Esophagus muscularis mucosa (tissue), 4 donors: ENCODE results near the gene NUP155. TPM values are rescaled to one million over a fixed set of nuclear protein-coding genes. Genes with fewer than 3 reads are reported as not detected.

ENCODE experiments used
- DNase-seq: peaks from one replicate; pipeline ENCODE4 v3.0.0-alpha.2; 2017; ENCODE audit errors: extremely low spot score
- H3K27ac ChIP-seq, 4 donors: fragments of 200-600 bp; sonication (generic); replicated peaks in 1 of 4; 1 replicate in 3 of 4; 2 replicates in 1 of 4; pipeline ENCODE4 v1.5.1; 2016 to 2019; ENCODE audit warnings: mild to moderate bottlenecking in 1 of 4
- H3K27me3 ChIP-seq, 4 donors: fragments of 200-600 bp; sonication (generic); one replicate each; pipeline versions ENCODE4 v1.5.1 to v1.6.0; 2016 to 2019
- H3K36me3 ChIP-seq, 4 donors: fragments of 200-600 bp; sonication (generic); one replicate each; pipeline ENCODE4 v1.5.1; 2016 to 2019
- H3K4me1 ChIP-seq, 4 donors: fragments of 200-600 bp; sonication (generic); one replicate each; pipeline ENCODE4 v1.5.1; 2016 to 2019
- H3K4me3 ChIP-seq, 4 donors: fragments of 200-600 bp; sonication (generic); 1 replicate in 2 of 4; 2 replicates in 2 of 4; pipeline ENCODE4 v1.5.1; 2016 to 2019; ENCODE audit warnings: mild to moderate bottlenecking in 4 of 4, moderate library complexity in 1 of 4
- H3K9me3 ChIP-seq, 4 donors: fragments of 200-600 bp; sonication (generic); 1 replicate in 3 of 4; 2 replicates in 1 of 4; pipeline ENCODE4 v1.5.1; 2016 to 2019
- CTCF ChIP-seq, 3 experiments: fragments of 200-600 bp in 2 of 3; fragments of 450-650 bp in 1 of 3; sonication (generic) in 2 of 3; IDR thresholded peaks; one replicate each; pipeline ENCODE4 v1.5.1; 2017 to 2019; ENCODE audit warnings: antibody characterized with exemption in 3 of 3, mild to moderate bottlenecking in 2 of 3, moderate library complexity in 1 of 3
- EP300 ChIP-seq: sonication (generic); formaldehyde crosslinking; IDR thresholded peaks from one replicate; pipeline ENCODE4 v1.6.1; 2017; ENCODE audit warnings: antibody characterized with exemption
- POLR2A ChIP-seq: fragments of 450-650 bp; IDR thresholded peaks from one replicate; pipeline ENCODE4 v1.6.1; 2017; ENCODE audit warnings: antibody characterized with exemption, moderate library complexity, mild to moderate bottlenecking, low read depth
- POLR2AphosphoS5 ChIP-seq, 2 donors: sonication (generic); formaldehyde crosslinking; IDR thresholded peaks; one replicate each; pipeline ENCODE4 v1.6.1; 2017; ENCODE audit warnings: antibody characterized with exemption in 2 of 2
- WGBS: methylation state at CpG from one replicate; pipeline ENCODE4 v1.1.5; 2018; 5-methylcytosine and 5-hydroxymethylcytosine counted together
- intact Hi-C: fragments of 100-400 bp; cut with DNase I; formaldehyde crosslinking; loops from one replicate; pipeline ENCODE4 v1.15.1; 2023
- small RNA-seq, 3 donors: library from RNA; depleted of rRNA; stranded (forward); fragments of <200 nt; gene quantifications; one replicate each; pipeline ENCODE3, GENCODE V24; 2016
- total RNA-seq, 4 donors: library from RNA; depleted of rRNA; stranded (reverse); fragments of >200 nt; gene quantifications; one replicate each; pipeline versions ENCODE4 v1.1.0 to v1.2.1, GENCODE V29; 2016

The NUP155 gene
- total RNA-seq, 4 donors from 2014 or later: 12.2 to 17.1 (median 15.8) TPM

DNA sequence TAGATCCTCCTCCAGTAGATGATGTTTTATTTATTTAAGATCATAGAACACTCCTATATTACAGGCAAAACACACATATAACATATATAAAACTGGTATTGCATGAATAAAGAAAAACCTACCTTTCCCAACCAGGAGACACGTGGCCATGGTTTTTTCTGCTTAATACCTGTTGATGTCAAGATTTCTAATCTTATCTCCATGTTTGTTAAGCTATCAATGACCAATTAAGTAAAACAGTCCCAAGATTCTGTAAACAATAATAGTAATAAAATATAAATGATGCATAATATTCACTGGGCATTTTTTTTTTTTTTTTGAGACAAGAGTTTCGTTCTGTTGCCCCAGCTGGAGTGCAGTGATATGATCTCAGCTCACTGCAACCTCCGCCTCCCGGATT, 123.4 kb downstream of the NUP155 start:
- peak overlapping the region; percentile 70 to 92 (median 86) for H3K4me3 ChIP-seq
- no peak for DNase-seq
- no peaks in the 10 kb centered on the region for H3K9me3 ChIP-seq
- intact Hi-C loops: loop anchor here (10.0 kb wide), 1 partner anchor 47 kb away; no protein-coding TSS in a partner anchor
- no peaks in the 10 kb centered on the region for H3K27me3 ChIP-seq
- H3K4me1 ChIP-seq: peaks cover 9 to 47% (median 46%) of the 10 kb centered on the region in 4 donors
- no peak overlapping the region for H3K27ac ChIP-seq
- H3K36me3 ChIP-seq: peaks cover 2 to 11% (median 5%) of the 10 kb centered on the region in 4 donors
- WGBS: 90% methylated on average over 4 of the region's 4 CpGs
- no peak for TF ChIP-seq POLR2A
- TF ChIP-seq CTCF (IDR thresholded peaks at IDR 0.05): no peak
- TF ChIP-seq EP300: no peak
- TF ChIP-seq POLR2AphosphoS5 (IDR thresholded peaks at IDR 0.05): no peak

DNA sequence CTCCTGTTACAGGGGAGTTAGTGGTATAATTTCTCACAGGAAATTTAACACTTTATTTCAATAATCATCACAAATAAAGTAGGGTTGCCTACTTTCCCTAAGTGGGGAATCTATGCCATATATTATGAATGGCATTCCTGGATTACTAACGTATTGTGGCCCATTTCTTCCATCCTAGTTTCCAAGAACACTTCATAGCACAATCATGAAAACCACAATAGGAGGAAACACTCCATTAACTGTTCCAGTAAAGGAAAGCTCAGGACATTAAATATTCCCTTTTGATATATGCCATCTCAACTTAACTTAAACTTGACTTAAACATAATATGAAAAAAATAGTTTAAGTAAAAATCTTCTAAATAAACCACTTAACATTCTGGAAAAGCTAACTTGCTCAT, 123.9 kb downstream of the NUP155 start:
- intact Hi-C loops: loop anchor here (10.0 kb wide), 1 partner anchor 48 kb away; no protein-coding TSS in a partner anchor
- no peak for DNase-seq
- no peaks in the 10 kb centered on the region for H3K27me3 ChIP-seq
- H3K4me3 ChIP-seq: no peak overlapping the region
- TF ChIP-seq POLR2AphosphoS5 (IDR thresholded peaks at IDR 0.05): no peak
- no peak for TF ChIP-seq EP300
- TF ChIP-seq CTCF (IDR thresholded peaks at IDR 0.05): no peak
- no peak for TF ChIP-seq POLR2A
- no peak overlapping the region for H3K27ac ChIP-seq
- H3K36me3 ChIP-seq: peaks cover 6 to 16% (median 8%) of the 10 kb centered on the region in 4 donors
- peaks cover 9 to 47% (median 46%) of the 10 kb centered on the region in 4 donors for H3K4me1 ChIP-seq
- WGBS: 38% methylated on average over 1 of the region's 1 CpG
- no peaks in the 10 kb centered on the region for H3K9me3 ChIP-seq

Small RNA genes within 50 kb of the gene (small RNA-seq; reads per million reads assigned to genes)
- gene RNU7-75P: 0 reads per million in 3 donors

Other genes starting within 250 kb of the NUP155 start
- 10 to 100 TPM; 17.0 to 24.5 (median 19.1) TPM for gene CPLANE1, start 121.7 kb downstream of the NUP155 start, total RNA-seq
- 10 to 100 TPM; 15.6 to 24.1 (median 19.6) TPM for gene WDR70, start 8.2 kb upstream of the NUP155 start, total RNA-seq